HepG2 (cell line): ENCODE measurements around the gene NOL11. TPM values are rescaled to one million over a fixed set of nuclear protein-coding genes. Genes with fewer than 3 reads are reported as not detected.

ENCODE experiments used
- ATAC-seq: fragments of 200-7000 bp; cut with Tn5 transposase; 3 replicates; pipeline ENCODE4 v1.9.1; 2020; ENCODE audit warnings: mild to moderate bottlenecking, moderate library complexity
- BruUV-seq: library from RNA; stranded (reverse); fragments of 400-500 nt; replicated peaks from 2 replicates; lab custom pipeline; 2021; lab: Mats Ljungman, UMichigan
- CTCF ChIA-PET: fragments of 300-600 bp; formaldehyde crosslinking; extraction: SDS; loops from one replicate; lab custom pipeline; 2021; ENCODE audit warnings: low total read pairs, inconsistent platforms, low intra/inter-chr PET ratio; lab: Yijun Ruan, JAX
- POLR2A ChIA-PET: fragments of 350-600 bp; sonication (Branson Sonifier 250); formaldehyde crosslinking; loops from one replicate; lab custom pipeline; 2020; ENCODE audit warnings: antibody characterized with exemption, inconsistent platforms; lab: Yijun Ruan, JAX
- DNase-seq: peaks from one replicate; pipeline ENCODE4 v3.0.0-alpha.2; 2015; ENCODE audit warnings: low spot score
- FAIRE-seq: peaks from 3 replicates; lab custom pipeline; 2011; peaks lifted over from hg19 to GRCh38; lab: Jason Lieb, UNC
- H2AFZ ChIP-seq: one replicate; pipeline ENCODE4 v1.6.1; 2011; ENCODE audit warnings: low read length, inconsistent platforms
- H3K27ac ChIP-seq: fragments of 300-600 bp; 3 replicates; pipeline ENCODE4 v1.8.0; 2011; ENCODE audit warnings: mixed run types, mild to moderate bottlenecking, mixed read lengths, low read length, inconsistent platforms; ENCODE audit not compliant: insufficient read depth; ENCODE audit errors: extremely low read length
- H3K27me3 ChIP-seq, 2 experiments: fragments of 200-600 bp in 1 of 2; 2 replicates in 1 of 2; 3 replicates in 1 of 2; pipeline versions ENCODE4 v1.6.0 to v1.8.0; 2011; ENCODE audit warnings: low read length in 2 of 2, mild to moderate bottlenecking in 2 of 2, moderate library complexity in 2 of 2, inconsistent platforms in 1 of 2; ENCODE audit not compliant: insufficient read depth in 2 of 2, control insufficient read depth in 1 of 2
- H3K36me3 ChIP-seq, 2 experiments: fragments of 200-600 bp in 1 of 2; replicated peaks in 1 of 2; 2 replicates in 1 of 2; 3 replicates in 1 of 2; pipeline versions ENCODE4 v1.5.1 to v1.8.0; 2011; ENCODE audit warnings: low read length in 2 of 2, inconsistent platforms in 1 of 2; ENCODE audit not compliant: insufficient read depth in 2 of 2, control insufficient read depth in 1 of 2
- H3K4me1 ChIP-seq: 2 replicates; pipeline ENCODE4 v1.5.1; 2012; ENCODE audit warnings: low read length, inconsistent platforms; ENCODE audit not compliant: insufficient read depth
- H3K4me2 ChIP-seq: 2 replicates; pipeline ENCODE4 v1.6.0; 2011; ENCODE audit warnings: low read depth, low read length, inconsistent platforms
- H3K4me3 ChIP-seq, 3 experiments: fragments of 200-600 bp in 1 of 3; sonication (generic), shearing (Covaris generic) in 1 of 3; replicated peaks in 1 of 3; 2 replicates each; pipeline ENCODE4 v1.5.1; 2011 to 2016; ENCODE audit warnings: low read length in 3 of 3, inconsistent platforms in 2 of 3, low read depth in 2 of 3, mild to moderate bottlenecking in 2 of 3, control low read depth in 1 of 3, mixed read lengths in 1 of 3; ENCODE audit not compliant: insufficient read depth in 1 of 3
- H3K79me2 ChIP-seq: one replicate; pipeline ENCODE4 v1.6.1; 2011; ENCODE audit warnings: low read length, inconsistent platforms; ENCODE audit not compliant: insufficient read depth
- H3K9ac ChIP-seq: 2 replicates; pipeline ENCODE4 v1.6.0; 2011; ENCODE audit warnings: mild to moderate bottlenecking, low read depth, low read length, inconsistent platforms; ENCODE audit not compliant: insufficient read depth
- H3K9me3 ChIP-seq: 2 replicates; pipeline ENCODE4 v1.5.1; 2012; ENCODE audit warnings: mild to moderate bottlenecking, low read length
- H4K20me1 ChIP-seq: 2 replicates; pipeline ENCODE4 v1.6.0; 2011; ENCODE audit warnings: inconsistent platforms, mild to moderate bottlenecking, low read length, moderate library complexity; ENCODE audit not compliant: insufficient read depth
- ATF7 ChIP-seq, 2 experiments: fragments of 450-650 bp in 1 of 2; sonication (generic) in 1 of 2; formaldehyde crosslinking in 1 of 2; IDR thresholded peaks; 2 replicates each; pipeline versions ENCODE4 v1.4.0 to v1.6.1; 2016 to 2020; ENCODE audit warnings: antibody characterized with exemption in 1 of 2, mild to moderate bottlenecking in 1 of 2, missing genetic modification reagents in 1 of 2
- BCLAF1 ChIP-seq: fragments of 450-650 bp; IDR thresholded peaks from 2 replicates; pipeline ENCODE4 v1.6.1; 2017; ENCODE audit warnings: mild to moderate bottlenecking
- GATA4 ChIP-seq: sonication (generic); IDR thresholded peaks from 2 replicates; pipeline ENCODE4 v1.6.1; 2016; ENCODE audit warnings: antibody characterized with exemption, low read depth, borderline replicate concordance
- HNF4G ChIP-seq, 2 experiments: sonication (generic) in 1 of 2; formaldehyde crosslinking in 1 of 2; IDR thresholded peaks; 2 replicates each; pipeline versions ENCODE4 v1.4.0 to v1.6.1; 2011 to 2020; ENCODE audit warnings: borderline replicate concordance in 2 of 2, low read depth in 2 of 2, mild to moderate bottlenecking in 2 of 2, low read length in 1 of 2, missing genetic modification reagents in 1 of 2, moderate library complexity in 1 of 2
- ZBTB21 ChIP-seq: sonication (generic); formaldehyde crosslinking; IDR thresholded peaks from 2 replicates; pipeline ENCODE4 v1.4.0; 2020; ENCODE audit warnings: missing genetic modification reagents
- ZNF263 ChIP-seq: sonication (generic); formaldehyde crosslinking; IDR thresholded peaks from 2 replicates; pipeline ENCODE4 v1.4.0; 2020; ENCODE audit warnings: missing genetic modification reagents
- ZNF331 ChIP-seq: sonication (generic); formaldehyde crosslinking; IDR thresholded peaks from 2 replicates; pipeline ENCODE4 v1.4.0; 2020; ENCODE audit warnings: missing genetic modification reagents
- ZNF350 ChIP-seq: sonication (generic); formaldehyde crosslinking; IDR thresholded peaks from 2 replicates; pipeline ENCODE4 v1.4.0; 2020; ENCODE audit warnings: mild to moderate bottlenecking, low read depth, missing genetic modification reagents, borderline replicate concordance
- ZNF746 ChIP-seq: sonication (generic); formaldehyde crosslinking; IDR thresholded peaks from 2 replicates; pipeline ENCODE4 v1.8.0; 2022; ENCODE audit warnings: mild to moderate bottlenecking, missing genetic modification reagents
- WGBS: methylation state at CpG from one replicate; pipeline ENCODE4 v1.1.6; 2017; ENCODE audit warnings: low lambda C conversion rate; 5-methylcytosine and 5-hydroxymethylcytosine counted together
- in situ Hi-C: cut with HindIII; loops from 2 replicates; pipeline ENCODE4 v1.10.0; 2017; ENCODE audit warnings: low pct_unique_long_range_greater_than_20kb; ENCODE audit not compliant: extremely low pct_ligation_motif_present
- intact Hi-C: fragments of 100-400 bp; cut with micrococcal nuclease; formaldehyde crosslinking; loops from one replicate; pipeline ENCODE4 v1.10.0; 2022; ENCODE audit not compliant: unreplicated experiment
- polyA plus RNA-seq, 8 experiments: library from polyadenylated mRNA; depleted of rRNA in 3 of 8; stranded (reverse) in 7 of 8; unstranded in 1 of 8; fragments of >200 nt; fragmentation: Illumina TruSeq in 4 of 8; extraction: Trizol in 4 of 8; gene quantifications; 2 replicates each; pipeline versions ENCODE4 v1.2.1 to v1.2.3, GENCODE V29; 2011 to 2016; ENCODE audit warnings: low read depth in 4 of 8, missing spikeins in 1 of 8, mixed read lengths in 1 of 8; ENCODE audit not compliant: insufficient read depth in 1 of 8
- total RNA-seq, 5 experiments: library from RNA; depleted of rRNA; stranded (reverse); fragments of >200 nt; fragmentation: Illumina TruSeq; extraction: Trizol; gene quantifications; 2 replicates each; pipeline ENCODE4 v1.2.3, GENCODE V29; 2016; ENCODE audit warnings: low read depth in 1 of 5
- TF ChIP-seq, protein P1 (sequence below): sonication (generic); formaldehyde crosslinking; IDR thresholded peaks from 2 replicates; pipeline ENCODE4 v1.5.1; 2020; ENCODE audit warnings: missing genetic modification reagents, mild to moderate bottlenecking, borderline replicate concordance

The NOL11 gene
- total and polyA plus RNA-seq, 2 of the 13 experiments (the other 11 are each of a cell fraction or from before 2014, with no cell fraction given), result 45.8 to 124 TPM

DNA sequence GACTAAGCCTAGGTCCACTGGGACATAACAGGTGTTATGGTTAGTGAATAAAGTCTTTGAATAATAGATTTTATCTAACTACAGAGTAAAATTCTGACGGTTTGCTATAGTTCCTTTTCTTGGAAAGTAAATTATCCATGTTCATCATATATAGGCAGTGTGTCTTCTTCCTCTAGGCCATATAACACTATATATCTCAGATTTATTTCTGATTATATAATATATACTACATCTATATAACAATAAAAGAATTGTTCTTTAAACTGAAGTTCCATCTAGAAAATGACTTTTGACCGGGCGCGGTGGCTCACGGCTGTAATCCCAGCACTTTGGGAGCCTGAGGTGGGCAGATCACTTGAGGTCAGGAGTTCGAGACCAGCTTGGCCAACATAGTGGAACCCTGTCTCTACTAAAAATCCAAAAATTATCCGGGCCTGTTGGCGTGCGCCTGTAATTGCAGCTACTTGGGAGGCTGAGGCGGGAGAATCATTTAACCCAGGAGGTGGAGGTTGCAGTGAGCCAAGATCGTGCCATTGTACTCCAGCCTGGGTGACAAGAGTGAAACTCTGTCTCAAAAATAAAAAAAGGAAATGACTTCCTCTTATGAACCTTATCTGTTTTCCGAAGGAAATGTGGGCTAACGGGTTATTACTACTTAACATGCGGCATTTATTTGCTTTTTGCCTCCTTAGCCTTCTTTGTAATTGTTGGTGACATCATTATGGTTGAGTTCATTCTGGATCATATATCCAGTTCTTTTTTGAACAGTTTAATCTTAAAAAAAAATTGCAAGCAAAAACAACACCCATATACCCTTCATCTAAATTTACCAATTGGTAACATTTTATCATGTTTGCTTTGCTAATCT lies 29.2 kb downstream of the NOL11 start:
- no peak for FAIRE-seq
- no peaks in the 10 kb centered on the region for H4K20me1 ChIP-seq
- no peaks in the 10 kb centered on the region for H3K27me3 ChIP-seq
- H3K9ac ChIP-seq, result no peak overlapping the region
- ATAC-seq, result no peak
- 91% methylated on average over 14 of the region's 14 CpGs for WGBS
- no peaks in the 10 kb centered on the region for H3K9me3 ChIP-seq
- H3K4me1 ChIP-seq, result no peaks in the 10 kb centered on the region
- DNase-seq, result no peak
- no peak overlapping the region for H2AFZ ChIP-seq
- H3K36me3 ChIP-seq, result peaks cover 26 to 78% of the 10 kb centered on the region in 2 experiments
- ChIA-PET POLR2A (no interaction called here), CTCF (no interaction called here)
- in situ Hi-C loops (no loop called here), intact Hi-C loops (no loop called here)
- no TSS peak for BruUV-seq
- no peaks in the 10 kb centered on the region for H3K79me2 ChIP-seq
- H3K4me2 ChIP-seq, result no peak overlapping the region
- no peak overlapping the region for H3K4me3 ChIP-seq
- TF ChIP-seq ATF7 (IDR thresholded peaks at IDR 0.05) (peak; percentile 59), ATF7 (CRISPR knock-in tag; IDR thresholded peaks at IDR 0.05) (no peak), ZNF746 (CRISPR knock-in tag) (no peak)
- no peak overlapping the region for H3K27ac ChIP-seq

GRCh38 chr17:67747681-67748235 lies 30.0 kb downstream of the NOL11 start:
- 96% methylated on average over 2 of the region's 2 CpGs for WGBS
- H3K4me2 ChIP-seq, result no peak overlapping the region
- CTCF ChIA-PET, result no interaction called here
- H4K20me1 ChIP-seq, result no peaks in the 10 kb centered on the region
- no peaks in the 10 kb centered on the region for H3K4me1 ChIP-seq
- no TSS peak for BruUV-seq
- H3K27me3 ChIP-seq, result no peaks in the 10 kb centered on the region
- no peak for DNase-seq
- H3K9me3 ChIP-seq, result no peaks in the 10 kb centered on the region
- in situ Hi-C loops (no loop called here), intact Hi-C loops (no loop called here)
- H3K27ac ChIP-seq, result no peak overlapping the region
- H3K79me2 ChIP-seq, result no peaks in the 10 kb centered on the region
- H2AFZ ChIP-seq, result no peak overlapping the region
- H3K36me3 ChIP-seq, result peaks cover 24 to 70% of the 10 kb centered on the region in 2 experiments
- ATAC-seq, result no peak
- POLR2A ChIA-PET, result no interaction called here
- H3K9ac ChIP-seq, result no peak overlapping the region
- no peak overlapping the region for H3K4me3 ChIP-seq
- no peak for FAIRE-seq
- no peak for TF ChIP-seq GATA4
- TF ChIP-seq HNF4G (IDR thresholded peaks at IDR 0.05; ENCODE audit: borderline replicate concordance, low read depth, low read length), result no peak
- no peak for TF ChIP-seq HNF4G (CRISPR knock-in tag; IDR thresholded peaks at IDR 0.05; ENCODE audit: borderline replicate concordance, low read depth)
- TF ChIP-seq ZBTB21 (CRISPR knock-in tag), result no peak
- TF ChIP-seq ZNF331 (CRISPR knock-in tag), result no peak
- TF ChIP-seq BCLAF1, result no peak
- TF ChIP-seq ZNF263, result no peak
- TF ChIP-seq, protein P1, sequence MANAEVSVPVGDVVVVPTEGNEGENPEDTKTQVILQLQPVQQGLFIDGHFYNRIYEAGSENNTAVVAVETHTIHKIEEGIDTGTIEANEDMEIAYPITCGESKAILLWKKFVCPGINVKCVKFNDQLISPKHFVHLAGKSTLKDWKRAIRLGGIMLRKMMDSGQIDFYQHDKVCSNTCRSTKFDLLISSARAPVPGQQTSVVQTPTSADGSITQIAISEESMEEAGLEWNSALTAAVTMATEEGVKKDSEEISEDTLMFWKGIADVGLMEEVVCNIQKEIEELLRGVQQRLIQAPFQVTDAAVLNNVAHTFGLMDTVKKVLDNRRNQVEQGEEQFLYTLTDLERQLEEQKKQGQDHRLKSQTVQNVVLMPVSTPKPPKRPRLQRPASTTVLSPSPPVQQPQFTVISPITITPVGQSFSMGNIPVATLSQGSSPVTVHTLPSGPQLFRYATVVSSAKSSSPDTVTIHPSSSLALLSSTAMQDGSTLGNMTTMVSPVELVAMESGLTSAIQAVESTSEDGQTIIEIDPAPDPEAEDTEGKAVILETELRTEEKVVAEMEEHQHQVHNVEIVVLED, result no peak
- no peak for TF ChIP-seq ZNF350
